ENCODE measurements around the gene RABGAP1.
A peak's percentile ranks its signal among the peaks of the same experiment; 100 is the strongest.

RABGAP1 gene

DNA sequence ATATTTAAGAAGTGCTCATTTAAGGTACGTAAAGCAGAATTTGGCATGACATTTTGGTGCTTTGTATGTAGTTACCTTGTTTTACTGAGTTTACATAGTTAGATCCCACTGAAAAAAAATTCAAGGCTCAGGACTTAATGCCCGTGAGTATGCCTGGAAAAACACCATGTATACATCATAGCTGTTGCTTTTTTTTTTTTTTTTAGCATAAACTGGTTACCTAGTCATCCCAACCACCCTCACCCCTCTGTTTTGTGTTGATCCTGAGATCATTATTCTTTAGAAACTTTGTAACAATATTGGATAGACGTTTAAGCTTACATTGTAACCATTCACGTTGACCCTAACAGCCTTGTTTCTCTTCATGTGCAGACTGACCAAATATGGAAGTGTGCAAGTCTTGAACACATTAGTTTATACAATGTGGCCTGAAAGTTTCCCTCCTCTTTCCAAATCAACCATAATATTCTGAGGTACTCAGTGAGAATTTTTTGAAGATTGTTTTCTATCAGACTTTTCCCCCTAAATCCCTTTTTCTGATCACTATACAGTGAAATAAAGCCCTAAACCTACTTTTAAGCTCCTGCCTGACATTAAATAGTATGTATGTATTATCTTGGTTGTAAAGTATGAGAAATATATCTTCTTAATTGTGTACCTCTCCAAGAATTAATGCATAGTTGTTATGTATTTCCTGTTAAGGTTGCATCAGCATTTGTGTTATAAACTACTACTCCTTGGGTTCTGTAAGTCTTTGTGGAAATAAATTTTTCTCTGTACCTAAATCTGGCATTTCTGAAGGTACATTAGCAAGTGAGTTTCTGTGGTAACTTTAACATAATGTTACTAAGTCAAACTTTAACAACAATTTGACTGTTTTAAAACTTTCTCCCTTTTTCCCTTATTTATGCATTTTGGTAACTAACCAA is 4.4 kb downstream of the RABGAP1 start:
- no peak for DNase-seq (ENCODE audit: low read depth)

DNA sequence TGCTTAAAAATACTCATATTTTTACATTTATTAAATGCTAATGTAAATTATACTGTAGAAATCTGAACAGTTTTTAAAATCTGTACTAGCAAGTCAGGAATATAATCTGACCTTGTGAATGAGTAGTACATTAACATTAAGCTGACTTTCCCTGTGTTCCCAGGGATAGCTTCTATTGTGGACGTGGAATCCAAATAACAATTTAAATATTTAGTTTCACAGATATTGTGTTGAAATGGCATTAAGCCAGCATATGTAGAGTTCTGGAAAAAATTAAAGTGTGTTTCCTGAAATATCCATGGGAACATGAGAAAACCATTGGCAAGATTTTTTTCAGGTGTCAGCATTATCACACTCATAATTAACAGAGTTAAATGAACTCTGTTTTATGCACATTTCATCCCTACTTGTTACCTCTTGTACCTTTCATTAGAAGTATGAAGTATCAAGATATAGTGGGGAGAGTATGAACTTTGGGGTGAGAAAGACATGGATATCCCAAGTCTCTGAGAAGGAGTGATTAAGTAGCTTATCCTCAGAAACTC is 5.7 kb downstream of the RABGAP1 start:
- DNase-seq (ENCODE audit: low read depth): no peak

DNA sequence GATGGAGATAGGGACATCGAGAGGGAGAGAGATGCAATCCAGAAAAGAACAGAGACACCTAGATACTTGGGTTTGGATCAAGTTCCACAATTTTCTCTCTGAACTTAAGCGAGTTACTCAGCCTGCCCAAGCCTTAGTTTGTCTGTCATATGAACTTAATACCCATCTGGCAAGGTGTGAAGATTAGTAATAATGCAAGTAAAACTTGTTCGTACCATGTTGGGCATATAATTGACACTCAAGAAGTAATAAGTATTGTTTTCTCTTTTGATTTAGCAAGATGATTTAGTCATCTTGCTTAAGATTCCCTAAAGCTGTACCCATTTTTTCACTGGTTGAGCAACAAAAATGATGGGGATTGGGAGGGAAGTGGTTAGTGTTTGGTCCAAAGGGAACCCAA is 7.5 kb downstream of the RABGAP1 start:
- DNase-seq (ENCODE audit: low read depth): no peak

DNA sequence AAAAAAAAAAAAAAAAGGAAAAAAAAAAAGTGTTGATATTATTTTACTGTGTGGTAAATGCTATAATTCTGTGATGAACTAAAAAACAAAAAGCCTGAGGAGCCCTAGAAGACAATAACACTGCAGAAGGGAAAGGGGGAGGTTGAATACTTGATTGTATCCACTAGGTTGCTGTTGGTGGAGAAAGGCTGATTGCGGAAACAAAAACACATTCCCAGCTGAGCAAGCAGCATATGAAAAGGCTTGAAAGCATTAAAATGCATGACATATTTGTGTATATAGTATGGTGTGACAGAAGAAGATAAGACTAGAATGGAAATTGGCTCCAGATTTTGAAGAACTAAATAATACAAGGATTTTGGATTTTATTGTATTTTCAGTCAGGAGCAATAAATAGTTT is 8.9 kb downstream of the RABGAP1 start:
- DNase-seq (ENCODE audit: low read depth): no peak

DNA sequence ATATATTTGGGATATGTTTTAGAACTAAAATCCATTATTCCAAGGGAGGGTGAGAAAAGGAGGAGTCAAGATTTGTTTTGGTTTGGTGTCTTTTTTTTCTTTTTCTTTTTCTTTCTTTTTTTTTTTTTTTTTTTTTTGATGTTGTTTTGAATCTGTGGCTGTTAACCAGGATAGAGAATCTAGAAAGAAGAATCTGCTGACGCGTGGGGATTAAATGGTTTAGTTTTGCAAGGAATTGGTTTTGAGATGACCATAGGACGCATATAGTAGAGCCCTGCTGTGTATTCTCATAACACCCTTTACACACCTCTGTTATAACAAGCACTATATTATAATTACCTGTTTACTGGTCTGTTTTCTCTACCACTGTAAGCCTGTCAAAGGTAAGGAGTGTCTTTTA is 9.4 kb downstream of the RABGAP1 start:
- DNase-seq (ENCODE audit: low read depth): no peak

DNA sequence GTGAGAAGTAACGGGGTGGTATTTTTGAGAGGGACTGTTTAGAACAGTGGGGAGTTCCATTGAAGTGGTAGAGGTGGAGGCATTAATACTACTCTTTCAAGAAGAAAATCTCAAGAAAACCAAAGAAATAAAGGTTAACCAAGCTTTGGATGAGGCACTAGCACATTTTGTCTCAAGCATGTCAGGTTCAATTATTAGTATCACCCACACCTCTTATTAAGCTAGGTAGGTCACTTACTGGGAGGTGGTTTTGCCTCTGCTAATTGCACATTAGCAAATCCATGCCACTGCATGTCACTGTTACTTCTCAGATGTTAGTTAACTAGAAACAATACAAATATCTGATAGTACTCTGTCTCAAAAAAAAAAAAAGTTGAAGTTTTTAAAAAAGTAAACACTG is 10.2 kb downstream of the RABGAP1 start:
- DNase-seq (ENCODE audit: low read depth): no peak

DNA sequence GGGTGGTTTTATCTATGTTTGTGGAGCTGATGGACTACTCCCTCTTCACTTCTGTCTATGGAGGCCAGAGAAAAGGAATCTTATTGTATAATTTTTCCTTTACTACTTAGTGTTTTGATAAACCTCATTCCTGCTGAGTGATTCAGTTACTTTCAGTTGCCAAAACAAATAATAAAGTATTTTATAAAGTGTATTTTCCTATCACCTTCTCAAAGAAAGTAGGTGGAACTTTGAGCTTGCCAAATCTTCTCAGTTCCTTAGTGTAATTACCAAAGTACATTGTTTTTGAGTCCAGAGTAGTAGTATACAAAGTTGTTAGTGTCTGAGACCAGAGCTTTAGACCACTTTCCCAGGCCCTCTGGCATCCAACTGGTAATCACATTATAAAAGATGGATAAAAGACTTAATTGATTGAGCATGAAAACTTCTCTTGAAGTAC is 13.5 kb downstream of the RABGAP1 start:
- DNase-seq (ENCODE audit: low read depth): no peak

DNA sequence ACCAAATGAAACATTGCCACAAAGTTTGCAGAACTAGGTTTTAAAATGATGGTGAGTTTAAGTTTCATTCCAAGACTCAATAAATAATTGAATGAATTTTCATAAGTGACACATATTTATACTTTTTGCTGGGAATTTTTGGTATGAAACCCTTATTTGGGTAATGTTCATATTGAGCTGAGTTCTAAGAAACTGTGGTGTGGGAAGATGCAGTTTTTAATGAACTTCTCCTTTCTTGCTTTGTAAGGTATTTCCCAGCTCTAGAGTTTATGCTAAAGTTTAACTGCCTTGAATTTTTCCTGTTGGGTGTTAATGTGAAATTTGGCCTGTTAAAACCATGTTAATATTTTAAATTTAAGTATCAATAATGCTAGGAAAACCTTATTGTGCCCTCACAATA is 15.1 kb downstream of the RABGAP1 start:
- no peak for DNase-seq (ENCODE audit: low read depth)

DNA sequence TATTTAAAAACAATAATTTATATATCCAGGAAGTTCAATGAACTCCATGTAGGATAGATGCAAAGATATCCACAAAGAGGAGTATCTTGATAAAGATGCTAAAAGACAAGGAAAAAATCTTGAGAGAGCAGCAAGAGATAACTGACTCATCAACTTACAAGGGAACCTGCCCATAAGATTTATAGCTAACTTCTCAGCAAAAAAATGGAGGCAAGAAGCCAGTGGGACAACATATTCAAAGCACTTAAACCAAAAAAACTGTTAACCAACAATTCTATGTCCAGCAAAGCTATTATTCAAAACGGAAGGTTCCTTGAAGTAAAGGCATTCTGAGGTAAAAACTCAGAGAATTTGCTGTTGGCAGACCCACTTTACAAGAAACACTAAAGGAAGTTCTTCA is 20.3 kb downstream of the RABGAP1 start:
- no peak for DNase-seq (ENCODE audit: low read depth)

DNA sequence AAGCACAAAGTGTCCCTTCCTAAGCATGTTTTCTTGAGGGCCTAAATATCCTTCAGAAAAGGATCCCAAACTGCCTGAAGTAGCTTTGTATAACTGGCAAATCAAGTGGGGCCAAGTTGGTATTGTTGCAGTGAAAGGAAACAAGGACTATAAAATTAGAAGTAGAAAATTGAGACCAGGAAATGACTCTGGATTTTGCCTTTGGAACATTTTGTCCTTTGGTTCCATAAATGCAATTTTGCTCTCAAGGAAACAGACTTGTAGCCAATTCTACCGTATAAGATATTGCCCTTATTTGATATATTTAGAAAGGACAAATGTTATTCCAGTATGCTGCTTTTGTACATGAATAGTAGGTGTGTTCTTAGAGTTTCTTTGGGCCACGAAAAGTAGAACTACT is 34.4 kb downstream of the RABGAP1 start:
- DNase-seq (ENCODE audit: low read depth): no peak

DNA sequence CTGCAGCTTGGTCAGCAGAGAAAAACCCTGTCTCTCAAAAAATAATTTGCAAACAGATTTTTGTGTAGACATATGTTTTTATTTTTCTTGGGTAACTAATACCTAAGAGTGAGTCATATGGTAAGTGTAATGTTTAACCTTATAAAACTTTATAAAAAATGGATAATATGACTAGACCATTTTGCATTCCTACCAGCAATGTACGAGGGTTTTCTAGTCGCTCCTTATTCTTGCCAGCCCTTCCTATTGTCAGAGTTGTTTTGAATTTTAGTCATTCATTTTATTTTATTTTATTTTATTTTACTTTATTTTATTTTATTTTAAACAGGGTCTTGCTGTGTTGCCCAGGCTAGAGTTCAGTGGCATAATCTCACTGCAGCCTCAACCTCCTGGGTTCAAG is 37.8 kb downstream of the RABGAP1 start:
- DNase-seq (ENCODE audit: low read depth): no peak

DNA sequence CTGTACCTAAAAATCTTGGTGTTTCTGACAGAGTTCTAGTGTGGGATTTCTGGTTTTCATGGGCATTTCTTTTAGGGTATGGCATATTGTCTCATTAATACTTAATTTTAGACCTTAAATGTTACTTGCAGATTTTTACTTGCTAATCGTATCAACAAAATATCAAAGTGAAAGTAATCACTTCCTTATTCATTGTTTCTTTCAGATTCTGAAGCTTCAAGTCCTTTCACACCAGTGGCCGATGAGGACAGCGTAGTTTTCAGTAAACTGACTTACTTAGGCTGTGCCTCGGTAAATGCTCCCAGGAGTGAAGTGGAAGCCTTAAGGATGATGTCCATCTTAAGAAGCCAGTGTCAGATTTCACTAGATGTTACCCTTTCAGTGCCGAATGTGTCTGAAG is 45.2 kb downstream of the RABGAP1 start:
- DNase-seq (ENCODE audit: low read depth): no peak

DNA sequence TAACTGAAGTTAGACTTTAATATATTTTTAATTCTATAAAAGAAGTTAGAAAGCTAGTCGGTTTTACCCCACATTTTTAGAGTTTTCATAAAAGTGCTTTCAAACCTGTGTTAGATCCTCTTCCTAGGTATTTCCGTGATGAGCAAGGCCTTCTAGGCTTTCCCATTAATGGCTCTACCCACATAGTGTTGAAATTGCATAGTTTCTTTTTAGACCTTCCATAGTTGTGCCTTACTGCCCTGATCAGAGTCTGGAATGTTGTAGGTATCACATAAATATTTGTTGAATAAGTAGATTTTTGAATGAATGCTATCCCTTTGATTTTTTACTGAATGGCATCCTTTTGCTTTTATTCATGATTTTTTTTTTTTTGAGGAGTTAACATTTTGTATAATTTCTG is 47.3 kb downstream of the RABGAP1 start:
- DNase-seq (ENCODE audit: low read depth): no peak

DNA sequence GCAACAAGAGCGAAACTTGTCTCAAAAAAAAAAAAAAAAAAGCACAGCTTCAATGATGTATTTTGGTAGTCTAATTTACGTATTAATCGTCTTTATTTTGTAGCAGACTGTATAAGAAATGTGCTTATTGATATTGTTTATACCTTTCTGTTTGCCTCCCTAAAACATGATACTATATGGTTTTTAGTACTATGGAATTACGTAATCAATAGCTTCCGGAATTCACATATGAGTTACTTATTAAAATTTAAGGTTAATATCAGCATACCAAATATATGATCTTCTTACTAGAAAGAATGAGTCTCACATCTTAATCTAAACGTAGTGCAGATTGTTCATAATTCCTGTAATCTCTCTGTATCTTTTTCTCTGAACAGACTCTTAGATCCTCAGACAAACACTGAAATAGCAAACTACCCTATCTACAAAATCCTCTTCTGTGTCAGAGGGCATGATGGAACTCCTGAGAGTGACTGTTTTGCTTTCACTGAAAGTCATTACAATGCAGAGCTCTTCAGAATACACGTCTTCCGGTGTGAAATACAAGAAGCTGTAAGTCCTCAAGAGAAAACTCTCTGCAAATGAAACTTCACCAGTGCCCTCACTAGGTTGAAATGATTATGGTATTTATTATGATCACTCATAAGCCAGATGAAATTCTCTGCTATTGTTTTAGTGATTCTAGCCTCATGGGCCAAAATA is 48.3 kb downstream of the RABGAP1 start:
- DNase-seq (ENCODE audit: low read depth): no peak

DNA sequence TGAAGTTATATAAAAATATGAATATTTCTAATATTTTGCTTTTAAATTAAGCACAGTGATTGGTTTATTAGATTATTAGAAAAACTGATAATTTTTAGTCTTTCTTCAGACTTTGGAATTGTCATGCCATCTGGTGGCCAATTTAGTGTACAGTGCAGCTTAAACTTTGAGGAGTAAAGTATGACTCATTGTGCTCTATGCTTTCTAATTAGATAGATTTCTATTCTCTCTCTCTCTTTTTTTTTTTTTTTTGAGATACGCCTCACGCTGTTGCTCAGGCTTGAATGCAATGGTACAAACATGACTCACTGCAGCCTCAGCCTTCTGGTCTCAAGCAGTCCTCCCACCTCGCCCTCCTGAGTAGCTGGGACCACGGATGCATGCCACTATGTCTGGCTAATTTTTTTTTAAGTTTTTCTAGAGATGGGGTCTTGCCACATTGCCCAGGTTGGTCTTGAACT is 50.6 kb downstream of the RABGAP1 start:
- peak; percentile 21 for DNase-seq (ENCODE audit: low read depth)

DNA sequence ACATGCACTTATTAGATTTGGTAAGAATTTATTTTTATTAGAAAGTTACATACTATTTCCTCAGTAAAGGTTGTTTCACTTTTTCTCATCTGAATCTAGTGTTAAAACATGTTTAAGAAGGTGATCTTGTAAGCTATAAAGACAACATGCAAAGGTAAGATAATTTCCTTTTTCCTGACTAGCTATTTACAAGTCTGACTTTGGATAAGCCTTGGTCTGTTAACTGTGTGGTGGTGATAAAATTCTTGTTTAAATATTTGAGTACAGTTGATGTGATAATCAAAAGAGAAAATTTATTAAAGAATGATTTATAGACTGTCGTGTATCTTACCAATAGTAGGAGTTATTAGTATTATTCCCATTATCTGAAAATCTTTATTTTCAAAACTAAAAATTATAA is 55.8 kb downstream of the RABGAP1 start:
- DNase-seq (ENCODE audit: low read depth): no peak

DNA sequence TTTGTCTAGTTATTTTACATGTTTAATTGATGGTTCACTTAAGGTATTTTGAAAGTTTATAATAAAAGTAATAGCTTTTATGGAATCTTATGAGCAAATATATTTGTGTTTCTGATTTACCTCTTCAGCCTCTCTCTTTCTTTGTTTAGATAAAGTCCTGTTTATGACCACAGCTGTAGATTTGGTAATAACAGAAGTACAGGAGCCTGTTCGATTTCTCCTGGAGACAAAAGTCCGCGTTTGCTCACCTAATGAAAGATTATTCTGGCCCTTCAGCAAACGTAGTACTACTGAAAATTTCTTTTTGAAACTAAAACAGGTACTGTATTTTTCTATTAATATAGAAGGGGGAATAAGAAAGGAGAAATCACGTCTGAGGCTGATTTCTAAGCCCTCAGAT is 57.6 kb downstream of the RABGAP1 start:
- no peak for DNase-seq (ENCODE audit: low read depth)

DNA sequence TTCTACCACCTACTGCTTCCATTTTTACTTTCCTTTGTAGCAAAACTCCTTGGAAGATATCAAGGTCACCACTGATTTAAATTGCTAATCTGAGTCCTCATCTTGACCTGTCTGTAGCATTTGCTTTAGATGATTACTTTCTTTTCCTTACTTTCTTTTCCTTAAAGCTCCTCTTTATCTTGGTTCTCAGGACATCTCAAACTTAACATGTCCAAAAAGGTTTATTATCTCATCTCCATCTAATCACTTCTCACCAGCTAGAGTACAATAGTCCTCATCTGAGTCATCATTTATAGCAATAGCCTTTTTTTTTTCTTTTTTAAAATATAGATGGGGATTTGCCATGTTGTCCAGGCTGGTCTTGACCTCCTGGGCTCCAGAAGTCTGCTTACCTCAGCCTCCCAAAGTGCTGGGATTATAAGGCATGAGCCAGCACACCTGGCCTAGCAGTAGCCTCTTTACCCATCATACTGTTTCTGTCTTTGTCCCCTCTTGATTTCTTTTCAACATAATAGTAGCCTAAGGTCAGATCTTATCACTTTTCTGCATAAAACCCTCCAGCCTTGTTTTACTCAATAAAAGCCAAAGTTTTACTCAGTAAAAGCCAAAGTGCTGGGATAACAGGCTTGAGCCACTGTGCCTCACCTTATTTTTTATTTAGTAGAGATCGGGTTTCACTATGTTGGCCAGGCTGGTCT is 59.7 kb downstream of the RABGAP1 start:
- DNase-seq (ENCODE audit: low read depth): no peak

DNA sequence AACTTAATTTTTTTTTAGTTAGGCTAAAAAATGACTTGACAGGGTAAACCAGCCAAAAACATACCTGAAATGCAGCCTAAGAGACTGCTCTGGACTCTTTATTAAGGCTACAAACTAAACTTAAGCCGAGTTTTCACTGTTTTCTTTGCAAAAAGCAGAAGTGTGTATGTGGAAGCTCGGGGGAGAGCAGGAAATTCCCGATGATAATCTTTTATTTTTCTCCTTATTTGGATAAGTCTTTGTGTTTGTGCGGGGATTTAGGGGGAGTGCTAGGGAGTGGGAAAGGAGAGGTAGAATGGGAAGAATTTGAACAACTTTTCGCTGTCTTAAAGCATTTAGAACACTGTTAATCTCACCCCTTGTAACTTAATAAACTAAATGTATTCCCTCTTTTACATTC is 61.9 kb downstream of the RABGAP1 start:
- no peak for DNase-seq (ENCODE audit: low read depth)

DNA sequence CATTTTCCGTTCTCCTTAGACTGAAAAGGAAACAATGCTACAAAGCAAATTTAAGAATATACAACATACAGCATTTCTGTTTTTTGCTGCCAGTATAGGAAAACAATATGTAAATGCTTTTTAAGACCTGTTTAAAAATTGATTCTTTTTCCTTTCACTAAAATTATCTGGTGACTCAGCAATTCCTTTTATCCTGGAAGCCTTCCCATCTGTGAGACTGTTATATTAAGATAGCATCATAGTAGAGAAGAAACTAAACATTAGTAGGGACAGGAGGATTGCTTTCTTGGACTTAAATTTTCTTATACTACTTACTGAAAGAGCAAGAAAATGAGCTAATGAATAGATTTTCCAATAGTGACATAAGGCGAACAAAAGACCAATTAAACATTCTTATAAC is 62.6 kb downstream of the RABGAP1 start:
- no peak for DNase-seq (ENCODE audit: low read depth)

DNA sequence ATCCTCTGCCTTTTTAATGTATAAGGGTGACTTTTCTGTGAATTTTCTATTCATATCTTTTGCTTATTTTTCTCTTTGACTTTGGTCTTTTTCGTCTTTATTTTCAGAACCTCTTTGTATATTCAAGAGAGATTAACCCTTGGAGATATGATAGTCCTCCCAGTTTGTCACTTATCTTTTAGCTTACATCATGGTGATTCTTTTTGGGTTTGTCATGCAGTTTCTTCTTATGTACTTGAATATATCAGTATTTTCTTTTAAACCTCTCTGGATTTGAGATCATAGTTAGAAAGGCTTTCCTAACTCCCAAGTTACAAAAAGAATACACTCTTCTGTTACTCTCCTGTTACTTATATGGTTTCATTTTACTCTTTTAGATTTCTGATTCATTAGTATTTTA is 65.1 kb downstream of the RABGAP1 start:
- DNase-seq (ENCODE audit: low read depth): no peak

DNA sequence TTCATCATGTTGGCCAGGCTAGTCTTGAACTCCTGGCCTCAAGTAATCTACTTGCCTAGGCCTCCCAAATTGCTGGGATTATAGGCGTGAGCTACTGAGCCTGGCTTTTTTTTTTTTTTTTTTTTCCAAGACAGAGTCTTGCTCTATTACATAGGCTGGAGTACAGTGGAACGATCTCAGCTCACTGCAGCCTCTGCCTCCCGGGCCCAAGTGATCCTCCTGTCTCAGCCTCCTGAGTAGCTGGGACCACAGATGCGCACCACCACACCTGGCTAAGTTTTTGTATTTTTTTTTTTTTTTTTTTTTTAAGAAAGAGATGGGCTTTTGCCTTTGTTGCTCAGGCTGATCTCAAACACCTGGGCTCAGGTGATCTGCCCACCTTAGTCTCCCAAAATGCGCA is 66.4 kb downstream of the RABGAP1 start:
- DNase-seq (ENCODE audit: low read depth): no peak

DNA sequence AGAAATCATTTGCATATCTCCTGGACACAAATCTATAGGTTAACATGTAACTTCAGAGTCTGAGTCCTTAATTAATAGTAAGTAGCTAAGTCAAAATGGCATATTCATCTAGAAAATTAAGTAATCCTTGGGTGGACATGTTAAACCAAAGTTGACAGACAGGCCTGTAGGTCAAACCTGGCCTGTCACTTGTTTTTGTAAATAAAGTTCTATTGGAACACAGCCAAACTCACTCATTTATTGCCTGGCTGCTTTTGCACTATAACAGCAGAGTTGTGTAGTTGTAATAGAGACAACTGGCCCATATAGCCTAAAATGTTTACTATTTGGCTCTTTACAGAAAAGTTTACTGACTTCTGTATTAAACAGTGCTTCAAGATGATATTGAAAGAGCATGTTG is 68.1 kb downstream of the RABGAP1 start:
- no peak for DNase-seq (ENCODE audit: low read depth)
